ENCODE data around the gene CTXN3.
"Not testable (repeated sequence)": the region's sequence is repeated elsewhere in the genome, so short reads cannot be mapped to it uniquely, and the experiment has no call there.

CTXN3 gene

DNA sequence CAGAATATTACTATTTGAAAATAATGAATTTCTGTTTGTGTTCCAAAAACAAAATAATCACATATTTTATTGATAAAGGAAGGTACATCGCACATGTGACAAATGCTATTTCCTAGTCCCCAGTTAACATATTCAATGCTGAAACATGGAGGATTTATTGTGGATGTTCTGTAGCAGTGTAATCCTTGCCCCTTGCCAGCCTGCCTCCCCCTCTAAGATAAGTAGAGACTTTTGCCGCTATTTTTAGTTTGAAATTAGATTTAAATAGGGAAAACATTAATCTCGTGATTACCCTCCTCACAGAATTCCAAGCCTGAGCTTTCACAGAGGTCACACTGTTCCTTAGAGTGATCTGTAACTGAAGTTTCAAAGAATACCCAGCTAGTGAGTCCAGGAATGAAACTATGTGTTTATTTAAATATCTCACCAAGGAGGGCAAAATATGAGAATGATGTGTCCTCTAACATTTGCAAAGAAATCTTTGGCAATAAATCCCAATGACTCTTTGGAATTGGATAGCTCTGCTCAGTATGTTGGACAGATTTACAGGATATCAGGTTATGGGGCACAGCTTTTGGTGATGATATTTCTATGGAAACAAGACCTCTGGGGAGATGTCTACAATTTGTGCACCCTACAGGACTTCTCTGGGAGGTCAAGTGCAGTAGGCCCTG, 17.3 kb downstream of the CTXN3 start:
- H3K36me3 ChIP-seq (ENCODE audit: insufficient read depth, insufficient read length, low read length) = no peaks in the 10 kb centered on the region
- H3K9me3 ChIP-seq (ENCODE audit: insufficient read depth, low read length) = no peaks in the 10 kb centered on the region
- DNase-seq (ENCODE audit: low read depth, low spot score) = no peak
- no peaks in the 10 kb centered on the region for H3K27me3 ChIP-seq (ENCODE audit: insufficient read depth, insufficient read length)
- TF ChIP-seq ZNF274 (IDR thresholded peaks at IDR 0.05; ENCODE audit: low read depth, low read length) (no peak), SUZ12 (IDR thresholded peaks at IDR 0.05; ENCODE audit: extremely low read depth, insufficient read depth, insufficient read length) (no peak), YY1 (IDR thresholded peaks at IDR 0.05; ENCODE audit: insufficient read depth, insufficient read length) (no peak)
- no peak overlapping the region for H3K4me3 ChIP-seq (ENCODE audit: insufficient read length, low read depth)
- H3K4me1 ChIP-seq (ENCODE audit: insufficient read depth, insufficient read length) = no peaks in the 10 kb centered on the region
- H3K9ac ChIP-seq (ENCODE audit: insufficient read length, low read depth) = no peak overlapping the region

DNA sequence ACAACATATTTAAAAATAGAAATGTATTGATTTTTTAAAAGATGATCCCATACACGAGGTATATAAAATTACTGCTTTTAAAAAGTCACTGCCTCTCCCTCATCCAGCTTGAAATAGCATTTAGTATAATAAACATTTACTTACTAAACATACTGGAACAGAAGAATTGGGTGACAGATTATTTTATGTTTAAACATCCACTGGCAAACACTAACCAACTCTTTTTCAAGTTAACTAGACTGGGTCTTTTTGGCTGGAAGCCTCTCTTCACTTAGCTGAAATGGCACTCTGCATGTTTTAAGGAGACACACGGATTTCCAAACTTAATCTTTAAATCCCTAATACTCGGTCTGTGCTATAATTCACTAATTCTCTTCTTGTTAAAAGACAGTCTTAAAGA, 19.0 kb downstream of the CTXN3 start:
- no peak overlapping the region for H3K9ac ChIP-seq (ENCODE audit: insufficient read length, low read depth)
- no peak for DNase-seq (ENCODE audit: low read depth, low spot score)
- no peak for TF ChIP-seq SUZ12 (IDR thresholded peaks at IDR 0.05; ENCODE audit: extremely low read depth, insufficient read depth, insufficient read length)
- no peak for TF ChIP-seq ZNF274 (IDR thresholded peaks at IDR 0.05; ENCODE audit: low read depth, low read length)
- no peak for TF ChIP-seq YY1 (IDR thresholded peaks at IDR 0.05; ENCODE audit: insufficient read depth, insufficient read length)
- H3K4me3 ChIP-seq (ENCODE audit: insufficient read length, low read depth) = no peak overlapping the region
- no peaks in the 10 kb centered on the region for H3K27me3 ChIP-seq (ENCODE audit: insufficient read depth, insufficient read length)
- no peaks in the 10 kb centered on the region for H3K9me3 ChIP-seq (ENCODE audit: insufficient read depth, low read length)
- H3K4me1 ChIP-seq (ENCODE audit: insufficient read depth, insufficient read length) = no peaks in the 10 kb centered on the region
- H3K36me3 ChIP-seq (ENCODE audit: insufficient read depth, insufficient read length, low read length) = no peaks in the 10 kb centered on the region

DNA sequence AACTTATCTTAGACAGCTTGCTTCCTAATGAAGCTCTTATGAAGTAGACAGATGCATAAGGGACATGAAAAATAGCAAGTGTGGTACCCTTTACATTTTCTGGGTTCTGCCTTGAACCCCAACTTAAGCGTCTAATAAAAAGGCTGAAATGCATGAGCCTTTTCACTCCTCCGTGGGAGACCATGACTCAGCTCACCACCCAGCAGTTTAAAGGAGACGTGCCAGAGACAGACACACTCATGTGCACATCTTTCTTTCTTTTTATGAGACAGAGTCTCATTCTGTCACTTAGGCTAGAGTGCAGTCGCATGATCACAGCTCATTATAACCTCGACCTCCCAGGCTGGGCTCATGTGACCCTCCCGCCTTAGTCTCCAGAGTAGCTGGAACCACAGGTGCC, 22.3 kb downstream of the CTXN3 start:
- Histone ChIP-seq H3K36me3 (ENCODE audit: insufficient read depth, insufficient read length, low read length) (no peaks in the 10 kb centered on the region), H3K27me3 (ENCODE audit: insufficient read depth, insufficient read length) (no peaks in the 10 kb centered on the region), H3K4me3 (ENCODE audit: insufficient read length, low read depth) (no peak overlapping the region), H3K9me3 (ENCODE audit: insufficient read depth, low read length) (no peaks in the 10 kb centered on the region), H3K4me1 (ENCODE audit: insufficient read depth, insufficient read length) (no peaks in the 10 kb centered on the region), H3K9ac (ENCODE audit: insufficient read length, low read depth) (no peak overlapping the region)
- TF ChIP-seq SUZ12 (IDR thresholded peaks at IDR 0.05; ENCODE audit: extremely low read depth, insufficient read depth, insufficient read length) = no peak
- TF ChIP-seq ZNF274 (IDR thresholded peaks at IDR 0.05; ENCODE audit: low read depth, low read length) = no peak
- TF ChIP-seq YY1 (IDR thresholded peaks at IDR 0.05; ENCODE audit: insufficient read depth, insufficient read length) = no peak
- no peak for DNase-seq (ENCODE audit: low read depth, low spot score)

DNA sequence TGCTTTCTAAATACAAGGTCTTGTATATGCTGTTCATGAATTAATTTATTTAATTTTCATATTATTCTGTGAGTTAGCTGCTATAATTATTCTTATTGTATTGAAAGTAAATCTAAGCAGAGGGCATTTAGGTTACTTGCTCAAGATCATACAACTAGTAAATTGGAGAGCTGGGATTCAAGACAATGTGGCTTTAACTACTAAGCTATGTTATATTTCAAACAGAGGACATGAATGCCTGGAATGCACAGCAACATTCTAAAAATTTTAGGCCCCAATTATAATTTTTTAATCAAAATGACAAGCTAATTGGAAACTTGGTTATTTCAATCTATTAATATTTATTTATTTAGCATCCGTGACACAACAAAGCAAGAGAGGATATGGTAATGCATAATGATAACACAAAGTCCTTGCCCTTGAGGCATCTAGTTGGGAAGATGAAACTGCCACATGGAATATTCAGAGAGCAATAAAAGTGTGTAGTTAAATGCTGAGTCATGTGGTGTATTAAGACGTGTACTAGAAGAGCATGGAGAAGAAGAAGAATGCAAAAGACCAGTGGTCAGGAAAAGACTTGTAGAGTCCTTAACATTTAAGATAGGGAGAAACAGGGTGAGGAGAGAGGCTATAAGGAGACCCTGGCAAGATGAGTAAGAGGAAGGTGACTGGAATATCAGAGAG, 24.4 kb downstream of the CTXN3 start:
- Histone ChIP-seq H3K4me1 (ENCODE audit: insufficient read depth, insufficient read length) (no peaks in the 10 kb centered on the region), H3K4me3 (ENCODE audit: insufficient read length, low read depth) (no peak overlapping the region), H3K27me3 (ENCODE audit: insufficient read depth, insufficient read length) (no peaks in the 10 kb centered on the region), H3K36me3 (ENCODE audit: insufficient read depth, insufficient read length, low read length) (no peaks in the 10 kb centered on the region), H3K9me3 (ENCODE audit: insufficient read depth, low read length) (no peaks in the 10 kb centered on the region), H3K9ac (ENCODE audit: insufficient read length, low read depth) (no peak overlapping the region)
- TF ChIP-seq YY1 (IDR thresholded peaks at IDR 0.05; ENCODE audit: insufficient read depth, insufficient read length) (no peak), ZNF274 (IDR thresholded peaks at IDR 0.05; ENCODE audit: low read depth, low read length) (no peak), SUZ12 (IDR thresholded peaks at IDR 0.05; ENCODE audit: extremely low read depth, insufficient read depth, insufficient read length) (no peak)
- no peak for DNase-seq (ENCODE audit: low read depth, low spot score)

DNA sequence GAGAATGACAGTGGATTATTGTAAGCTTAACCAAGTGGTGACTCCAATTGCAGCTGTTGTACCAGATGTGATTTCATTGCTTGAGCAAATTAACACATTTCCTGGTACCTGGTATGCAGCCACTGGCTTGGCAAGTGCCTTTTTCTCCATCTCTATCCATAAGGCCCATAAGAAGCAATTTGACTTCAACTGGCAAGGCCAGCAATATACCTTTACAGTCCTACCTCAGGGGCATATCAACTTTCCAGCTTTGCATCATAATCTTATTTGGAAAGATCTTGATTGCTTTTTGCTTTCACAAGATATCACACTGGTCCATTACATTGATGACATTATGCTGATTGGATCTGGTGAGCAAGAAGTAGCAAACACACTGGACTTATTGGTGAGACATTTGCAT, 28.1 kb downstream of the CTXN3 start:
- not testable (repeated sequence) for H3K36me3 ChIP-seq (ENCODE audit: insufficient read depth, insufficient read length, low read length); H3K4me3 ChIP-seq (ENCODE audit: insufficient read length, low read depth); H3K4me1 ChIP-seq (ENCODE audit: insufficient read depth, insufficient read length); H3K27me3 ChIP-seq (ENCODE audit: insufficient read depth, insufficient read length); H3K9me3 ChIP-seq (ENCODE audit: insufficient read depth, low read length); DNase-seq (ENCODE audit: low read depth, low spot score); H3K9ac ChIP-seq (ENCODE audit: insufficient read length, low read depth)

DNA sequence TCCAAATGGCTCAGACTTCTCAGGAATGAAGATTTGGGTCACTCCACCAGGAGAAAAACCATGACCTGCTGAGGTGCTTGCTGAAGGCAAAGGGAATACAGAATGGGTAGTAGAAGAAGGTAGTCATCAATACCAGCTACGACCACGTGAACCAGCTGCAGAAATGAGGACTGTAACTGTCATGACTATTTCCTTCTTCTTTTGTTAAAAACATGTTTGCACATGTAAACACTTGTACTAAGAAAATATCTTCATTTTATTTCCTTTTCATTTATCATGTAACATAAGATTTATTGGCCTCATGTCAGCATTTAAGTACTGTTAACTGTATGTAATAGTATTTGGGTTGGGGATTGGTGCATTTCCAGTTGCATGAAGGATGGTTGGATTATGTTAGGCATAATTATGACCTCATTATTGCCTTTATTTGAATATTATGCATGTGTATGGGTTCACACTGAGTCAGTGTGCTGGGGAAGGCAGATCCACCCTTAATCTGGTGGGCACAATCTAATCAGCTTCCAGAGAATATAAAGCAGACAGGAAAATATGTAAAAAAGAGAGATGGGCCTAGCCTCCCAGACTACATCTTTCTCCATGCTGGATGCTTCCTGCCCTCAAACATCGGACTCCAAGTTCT, 30.9 kb downstream of the CTXN3 start:
- H3K9ac ChIP-seq (ENCODE audit: insufficient read length, low read depth) = not testable (repeated sequence)

DNA sequence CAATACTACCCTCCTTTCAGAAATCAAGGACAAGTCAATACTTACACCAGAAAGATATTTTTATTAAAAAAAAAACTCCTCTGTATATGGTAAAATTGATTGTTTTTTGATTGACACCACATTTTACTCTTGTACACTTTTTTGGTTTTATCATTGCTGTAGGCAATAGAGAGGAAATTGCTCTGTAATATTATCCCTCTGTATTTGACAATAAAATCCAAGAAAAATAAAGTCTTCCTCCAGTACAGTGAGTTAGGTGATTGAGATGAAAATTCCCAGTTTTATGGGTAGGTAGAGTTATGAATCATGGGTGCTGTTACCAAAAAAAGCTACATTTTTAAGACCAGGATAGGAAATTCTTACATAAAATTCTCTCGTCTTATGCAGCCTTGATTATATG, 31.7 kb downstream of the CTXN3 start:
- Histone ChIP-seq H3K9me3 (ENCODE audit: insufficient read depth, low read length) (no peaks in the 10 kb centered on the region), H3K4me3 (ENCODE audit: insufficient read length, low read depth) (no peak overlapping the region), H3K36me3 (ENCODE audit: insufficient read depth, insufficient read length, low read length) (no peaks in the 10 kb centered on the region), H3K27me3 (ENCODE audit: insufficient read depth, insufficient read length) (no peaks in the 10 kb centered on the region), H3K9ac (ENCODE audit: insufficient read length, low read depth) (no peak overlapping the region), H3K4me1 (ENCODE audit: insufficient read depth, insufficient read length) (no peaks in the 10 kb centered on the region)
- TF ChIP-seq YY1 (IDR thresholded peaks at IDR 0.05; ENCODE audit: insufficient read depth, insufficient read length) (no peak), SUZ12 (IDR thresholded peaks at IDR 0.05; ENCODE audit: extremely low read depth, insufficient read depth, insufficient read length) (no peak), ZNF274 (IDR thresholded peaks at IDR 0.05; ENCODE audit: low read depth, low read length) (no peak)
- DNase-seq (ENCODE audit: low read depth, low spot score) = no peak

More for the DNA sequence above, 30.9 kb downstream of the CTXN3 start:
- H3K4me3 ChIP-seq (ENCODE audit: insufficient read length, low read depth); H3K27me3 ChIP-seq (ENCODE audit: insufficient read depth, insufficient read length); H3K4me1 ChIP-seq (ENCODE audit: insufficient read depth, insufficient read length); DNase-seq (ENCODE audit: low read depth, low spot score); H3K36me3 ChIP-seq (ENCODE audit: insufficient read depth, insufficient read length, low read length); H3K9me3 ChIP-seq (ENCODE audit: insufficient read depth, low read length): not testable (repeated sequence)

Data from NT2/D1 (cell line).